ENCODE measurements around the gene PDXK. TPM values are rescaled to one million over a fixed set of nuclear protein-coding genes. Genes with fewer than 3 reads are reported as not detected.
A peak's percentile ranks its signal among the peaks of the same experiment; 100 is the strongest.

Gene PDXK
- total and polyA plus RNA-seq, 2 of the 8 experiments (the other 6 are each of a cell fraction or from before 2014, with no cell fraction given): 78.0 to 112 TPM

GRCh38 chr21:43753439-43753799 is 34.5 kb downstream of the PDXK start:
- H3K23me2 ChIP-seq (ENCODE audit: low read depth, low read length): no peaks in the 10 kb centered on the region
- no peak overlapping the region for H3K23ac ChIP-seq (ENCODE audit: insufficient read length)
- H2BK20ac ChIP-seq (ENCODE audit: low read length): no peak overlapping the region
- peaks cover 2 to 16% of the 10 kb centered on the region in 2 experiments for H4K20me1 ChIP-seq (replicated peaks in 1 of 2; ENCODE audit: control insufficient read depth in 1 of 2, insufficient read depth in 2 of 2, low read length in 2 of 2)
- H2BK15ac ChIP-seq (ENCODE audit: low read length): no peak overlapping the region
- H2BK12ac ChIP-seq (ENCODE audit: low read depth, low read length): no peak overlapping the region
- ChIA-PET POLR2A (ENCODE audit: partially characterized antibody) (interaction anchor here (1.0 kb wide), 1 partner anchor 47 kb away, joined by 3 read pairs; no protein-coding TSS in a partner anchor), CTCF (ENCODE audit: partially characterized antibody) (no interaction called here)
- H2AFZ ChIP-seq (ENCODE audit: low read length): no peak overlapping the region
- no peaks in the 10 kb centered on the region for H3K79me2 ChIP-seq (ENCODE audit: control insufficient read depth in 1 of 2, insufficient read depth in 2 of 2, low read length in 2 of 2)
- H2BK5ac ChIP-seq (ENCODE audit: low read depth, low read length): peak overlapping the region; percentile 6; the same call in 1 of the 2 replicates
- no peak overlapping the region for H4K91ac ChIP-seq (replicated peaks; ENCODE audit: insufficient read length, low read length)
- TF ChIP-seq USF2 (IDR thresholded peaks at IDR 0.05; ENCODE audit: low read length) (no peak), ATF3 (IDR thresholded peaks at IDR 0.05; ENCODE audit: insufficient read depth, low read depth, low read length) (no peak), CHD2 (IDR thresholded peaks at IDR 0.05; ENCODE audit: low read length) (no peak), JUND (IDR thresholded peaks at IDR 0.05; ENCODE audit: low read length) (no peak), TAF1 (IDR thresholded peaks at IDR 0.05; ENCODE audit: low read depth, low read length) (no peak), CTBP2 (IDR thresholded peaks at IDR 0.05; ENCODE audit: borderline replicate concordance, insufficient read depth, insufficient read length, low read length) (no peak), CEBPB (IDR thresholded peaks at IDR 0.05; ENCODE audit: low read depth, low read length) (no peak), BRCA1 (IDR thresholded peaks at IDR 0.05; ENCODE audit: low read depth, low read length) (no peak), NANOG (IDR thresholded peaks at IDR 0.05; ENCODE audit: insufficient read depth, low read depth, low read length, poor library complexity, severe bottlenecking) (no peak)
- TF ChIP-seq, protein P1, sequence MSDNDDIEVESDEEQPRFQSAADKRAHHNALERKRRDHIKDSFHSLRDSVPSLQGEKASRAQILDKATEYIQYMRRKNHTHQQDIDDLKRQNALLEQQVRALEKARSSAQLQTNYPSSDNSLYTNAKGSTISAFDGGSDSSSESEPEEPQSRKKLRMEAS (IDR thresholded peaks at IDR 0.05): no peak
- no peaks in the 10 kb centered on the region for H3K9me3 ChIP-seq (ENCODE audit: insufficient read depth in 2 of 2, low read depth in 1 of 2, low read length in 1 of 2)
- no peak overlapping the region for H3K27ac ChIP-seq (ENCODE audit: low read depth, low read length)
- DNase-seq (ENCODE audit: low read depth in 1 of 2, low spot score in 2 of 2) (no peak), FAIRE-seq (no peak)
- H3K18ac ChIP-seq (ENCODE audit: extremely low read depth, low read length): no peak overlapping the region
- 96% methylated on average over 16 of the region's 16 CpGs; no CpG with 5 or more reads in 1 of the 2 experiments for WGBS, 2 experiments (ENCODE audit: extremely low coverage in 1 of 2, insufficient coverage in 1 of 2, insufficient read length in 1 of 2, insufficient replicate concordance in 2 of 2, low coverage in 1 of 2, low lambda C conversion rate in 2 of 2, missing lambda C conversion rate in 1 of 2)
- peaks cover 7 to 32% (median 20%) of the 10 kb centered on the region in 4 experiments; a peak in 7 of 8 replicates for H3K36me3 ChIP-seq (ENCODE audit: control insufficient read depth in 2 of 4, insufficient read depth in 4 of 4, low read length in 3 of 4)
- H3K14ac ChIP-seq (ENCODE audit: insufficient read length): no peak overlapping the region
- no peak overlapping the region for H2AK5ac ChIP-seq (ENCODE audit: low read depth, low read length)
- H3K79me1 ChIP-seq (ENCODE audit: low read depth, low read length): peaks cover 2% of the 10 kb centered on the region; the same call in 1 of the 2 replicates
- no peak overlapping the region for H3K9ac ChIP-seq (replicated peaks in 1 of 4; ENCODE audit: extremely low read depth in 1 of 4, low read depth in 3 of 4, low read length in 3 of 4)
- H4K8ac ChIP-seq (ENCODE audit: extremely low read depth, insufficient read depth, low read length): no peak overlapping the region; the same call in 1 of the 2 replicates
- H2BK120ac ChIP-seq (replicated peaks; ENCODE audit: low read depth, low read length): no peak overlapping the region
- no peak overlapping the region for H3K4ac ChIP-seq (replicated peaks; ENCODE audit: insufficient read length, low read depth, low read length)
- no peak overlapping the region for H3K4me3 ChIP-seq (ENCODE audit: extremely low read depth in 1 of 4, insufficient read depth in 2 of 4, low read depth in 3 of 4, low read length in 4 of 4)
- H3K4me2 ChIP-seq (ENCODE audit: insufficient read depth in 1 of 2, low read depth in 2 of 2, low read length in 2 of 2): no peak overlapping the region
- no peaks in the 10 kb centered on the region for H3K4me1 ChIP-seq (replicated peaks in 1 of 4; ENCODE audit: control insufficient read depth in 3 of 4, insufficient read depth in 4 of 4, low read length in 3 of 4)
- H3K56ac ChIP-seq (replicated peaks; ENCODE audit: insufficient read length, low read depth, low read length): no peak overlapping the region
- no peak overlapping the region for H4K5ac ChIP-seq (ENCODE audit: insufficient read length, low read depth, low read length)
- H3K27me3 ChIP-seq (replicated peaks in 1 of 4; ENCODE audit: control insufficient read depth in 3 of 4, extremely low read depth in 1 of 4, insufficient read depth in 3 of 4, low read length in 3 of 4): no peaks in the 10 kb centered on the region

Measured in H1 (cell line).